ENCODE results near the gene ACER3.

DNA sequence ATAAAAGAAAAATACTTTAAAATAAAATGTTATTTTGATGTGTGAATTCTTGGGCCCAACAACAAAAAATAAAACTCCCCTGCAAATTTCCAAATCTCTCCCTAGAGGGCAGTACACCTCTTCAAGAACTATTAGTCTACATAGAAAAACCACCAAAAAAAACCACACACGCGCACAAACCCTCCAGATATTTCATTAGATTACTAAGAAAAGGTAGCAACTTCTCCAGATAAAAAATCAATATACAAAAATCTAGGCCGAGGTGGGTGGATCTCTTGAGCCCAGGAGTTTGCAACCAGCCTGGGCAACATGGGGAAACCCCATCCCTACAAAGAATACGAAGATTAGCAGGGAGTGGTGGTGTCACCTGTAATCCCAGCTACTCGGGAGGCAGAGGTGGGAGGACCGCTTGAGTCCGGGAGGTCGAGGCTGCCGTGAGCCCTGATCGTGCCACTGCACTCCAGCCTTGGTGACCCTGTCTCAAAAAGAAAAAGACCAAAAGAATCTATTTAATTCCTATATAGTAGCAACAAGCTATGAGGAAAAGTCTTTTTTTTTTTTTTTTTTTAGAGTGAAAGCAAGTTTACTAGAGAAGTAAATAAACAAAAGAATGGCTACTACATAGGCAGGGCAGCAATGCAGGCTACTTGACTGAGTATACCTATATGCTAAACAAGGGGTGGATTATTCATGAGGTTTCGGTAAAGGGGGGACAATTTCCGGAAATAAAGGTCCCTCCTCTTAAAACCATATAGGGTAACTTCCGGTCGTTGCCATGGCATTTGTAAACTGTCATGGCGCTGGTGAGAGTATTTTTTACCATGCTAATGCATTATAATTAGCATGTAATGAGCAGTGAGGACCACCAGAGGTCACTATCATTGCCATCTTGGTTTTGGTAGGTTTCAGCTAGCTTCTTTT is 186.5 kb downstream of the ACER3 start:
- TF ChIP-seq, protein P1, sequence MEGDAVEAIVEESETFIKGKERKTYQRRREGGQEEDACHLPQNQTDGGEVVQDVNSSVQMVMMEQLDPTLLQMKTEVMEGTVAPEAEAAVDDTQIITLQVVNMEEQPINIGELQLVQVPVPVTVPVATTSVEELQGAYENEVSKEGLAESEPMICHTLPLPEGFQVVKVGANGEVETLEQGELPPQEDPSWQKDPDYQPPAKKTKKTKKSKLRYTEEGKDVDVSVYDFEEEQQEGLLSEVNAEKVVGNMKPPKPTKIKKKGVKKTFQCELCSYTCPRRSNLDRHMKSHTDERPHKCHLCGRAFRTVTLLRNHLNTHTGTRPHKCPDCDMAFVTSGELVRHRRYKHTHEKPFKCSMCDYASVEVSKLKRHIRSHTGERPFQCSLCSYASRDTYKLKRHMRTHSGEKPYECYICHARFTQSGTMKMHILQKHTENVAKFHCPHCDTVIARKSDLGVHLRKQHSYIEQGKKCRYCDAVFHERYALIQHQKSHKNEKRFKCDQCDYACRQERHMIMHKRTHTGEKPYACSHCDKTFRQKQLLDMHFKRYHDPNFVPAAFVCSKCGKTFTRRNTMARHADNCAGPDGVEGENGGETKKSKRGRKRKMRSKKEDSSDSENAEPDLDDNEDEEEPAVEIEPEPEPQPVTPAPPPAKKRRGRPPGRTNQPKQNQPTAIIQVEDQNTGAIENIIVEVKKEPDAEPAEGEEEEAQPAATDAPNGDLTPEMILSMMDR (IDR thresholded peaks at IDR 0.05) = peak; percentile 62 to 81 (median 72)
- TF ChIP-seq POLR2A (IDR thresholded peaks at IDR 0.05) = no peak

Data from heart left ventricle (tissue), 13 donors.